Sigmoid colon (tissue), 4 donors: Measurements from ENCODE around the gene PPM1G.

Experiments
- POLR2A ChIP-seq, 2 donors: fragments of 450-650 bp; IDR thresholded peaks; one replicate each; pipeline ENCODE4 v1.6.1; 2016; ENCODE audit warnings: antibody characterized with exemption in 2 of 2, mild to moderate bottlenecking in 2 of 2, moderate library complexity in 2 of 2
- POLR2AphosphoS5 ChIP-seq, 4 donors: sonication (generic); formaldehyde crosslinking; IDR thresholded peaks; one replicate each; pipeline ENCODE4 v1.6.1; 2017; ENCODE audit warnings: antibody characterized with exemption in 4 of 4
- TF ChIP-seq, protein P1 (sequence below), 4 experiments: fragments of 450-650 bp in 3 of 4; fragments of 200-600 bp in 1 of 4; IDR thresholded peaks; one replicate each; pipeline ENCODE4 v1.5.1; 2016 to 2019; ENCODE audit warnings: antibody characterized with exemption in 4 of 4, mild to moderate bottlenecking in 3 of 4, moderate library complexity in 2 of 4

- TF ChIP-seq POLR2AphosphoS5 (IDR thresholded peaks at IDR 0.05) = no peak
- TF ChIP-seq, protein P1, sequence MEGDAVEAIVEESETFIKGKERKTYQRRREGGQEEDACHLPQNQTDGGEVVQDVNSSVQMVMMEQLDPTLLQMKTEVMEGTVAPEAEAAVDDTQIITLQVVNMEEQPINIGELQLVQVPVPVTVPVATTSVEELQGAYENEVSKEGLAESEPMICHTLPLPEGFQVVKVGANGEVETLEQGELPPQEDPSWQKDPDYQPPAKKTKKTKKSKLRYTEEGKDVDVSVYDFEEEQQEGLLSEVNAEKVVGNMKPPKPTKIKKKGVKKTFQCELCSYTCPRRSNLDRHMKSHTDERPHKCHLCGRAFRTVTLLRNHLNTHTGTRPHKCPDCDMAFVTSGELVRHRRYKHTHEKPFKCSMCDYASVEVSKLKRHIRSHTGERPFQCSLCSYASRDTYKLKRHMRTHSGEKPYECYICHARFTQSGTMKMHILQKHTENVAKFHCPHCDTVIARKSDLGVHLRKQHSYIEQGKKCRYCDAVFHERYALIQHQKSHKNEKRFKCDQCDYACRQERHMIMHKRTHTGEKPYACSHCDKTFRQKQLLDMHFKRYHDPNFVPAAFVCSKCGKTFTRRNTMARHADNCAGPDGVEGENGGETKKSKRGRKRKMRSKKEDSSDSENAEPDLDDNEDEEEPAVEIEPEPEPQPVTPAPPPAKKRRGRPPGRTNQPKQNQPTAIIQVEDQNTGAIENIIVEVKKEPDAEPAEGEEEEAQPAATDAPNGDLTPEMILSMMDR (IDR thresholded peaks at IDR 0.05) = no peak
- TF ChIP-seq POLR2A (IDR thresholded peaks at IDR 0.05) = no peak
Observed at GRCh38 chr2:27441226-27441926, 32.0 kb upstream of the PPM1G start.
